T-helper 2 cell (primary cell): Measurements from ENCODE around the gene GRM8.

ENCODE experiments used
- DNase-seq, 5 experiments: peaks; one replicate each; pipeline versions ENCODE4 v3.0.0 to v3.0.0-alpha.2; 2012 to 2022
- total RNA-seq, 2 donors: gene quantifications; one replicate each; lab custom pipeline; 2026; lab: John Stamatoyannopoulos, UW

GRM8 gene
- 0 to 0.27 reads per million in 2 donors for total RNA-seq

GRCh38 chr7:127252778-127253280 is at the start of gene GRM8:
TSS of gene GRM8 (minus strand) at chr7:127252941.
- DNase-seq = no peak

- no peak for DNase-seq
Observed at GRCh38 chr7:127290801-127291361, 38.1 kb upstream of the GRM8 start.

- DNase-seq = no peak
Observed at GRCh38 chr7:127290116-127290655, 37.4 kb upstream of the GRM8 start.

- DNase-seq = no peak
Observed at GRCh38 chr7:127287133-127287532, 34.4 kb upstream of the GRM8 start.

- DNase-seq = no peak
Observed at GRCh38 chr7:127270093-127270492, 17.4 kb upstream of the GRM8 start.

GRCh38 chr7:127266047-127266446 is 13.3 kb upstream of the GRM8 start:
- no peak for DNase-seq

GRCh38 chr7:127264219-127264618 is 11.5 kb upstream of the GRM8 start:
- DNase-seq = no peak

- no peak for DNase-seq
Observed at GRCh38 chr7:127258111-127258510, 5.4 kb upstream of the GRM8 start.

- no peak for DNase-seq
Observed at GRCh38 chr7:127257086-127257485, 4.3 kb upstream of the GRM8 start.

GRCh38 chr7:127256041-127256725 is 3.4 kb upstream of the GRM8 start:
- DNase-seq = no peak

GRCh38 chr7:127254163-127254684 is 1.5 kb upstream of the GRM8 start:
- DNase-seq = no peak

GRCh38 chr7:127253281-127254162 is 781 bp upstream of the GRM8 start:
- peak in 4 of 5 experiments; percentile 24 to 50 (median 40) for DNase-seq

- no peak for DNase-seq
Observed at GRCh38 chr7:127252377-127252713, 396 bp downstream of the GRM8 start.

GRCh38 chr7:127251465-127252376 is 1.0 kb downstream of the GRM8 start:
- no peak for DNase-seq

GRCh38 chr7:127251036-127251464 is 1.7 kb downstream of the GRM8 start:
- no peak for DNase-seq

GRCh38 chr7:127250312-127251035 is 2.3 kb downstream of the GRM8 start:
- DNase-seq = no peak

GRCh38 chr7:127245607-127246006 is 7.1 kb downstream of the GRM8 start:
- no peak for DNase-seq

- no peak for DNase-seq
Observed at GRCh38 chr7:127245002-127245401, 7.7 kb downstream of the GRM8 start.

- no peak for DNase-seq
Observed at GRCh38 chr7:127239814-127240213, 12.9 kb downstream of the GRM8 start.

- no peak for DNase-seq
Observed at GRCh38 chr7:127233630-127234029, 19.1 kb downstream of the GRM8 start.

- DNase-seq = no peak
Observed at GRCh38 chr7:127231415-127231814, 21.3 kb downstream of the GRM8 start.
